ENCODE results near the gene CAP2.
"Not testable (repeated sequence)": the region's sequence is repeated elsewhere in the genome, so short reads cannot be mapped to it uniquely, and the experiment has no call there.

The CAP2 gene

DNA sequence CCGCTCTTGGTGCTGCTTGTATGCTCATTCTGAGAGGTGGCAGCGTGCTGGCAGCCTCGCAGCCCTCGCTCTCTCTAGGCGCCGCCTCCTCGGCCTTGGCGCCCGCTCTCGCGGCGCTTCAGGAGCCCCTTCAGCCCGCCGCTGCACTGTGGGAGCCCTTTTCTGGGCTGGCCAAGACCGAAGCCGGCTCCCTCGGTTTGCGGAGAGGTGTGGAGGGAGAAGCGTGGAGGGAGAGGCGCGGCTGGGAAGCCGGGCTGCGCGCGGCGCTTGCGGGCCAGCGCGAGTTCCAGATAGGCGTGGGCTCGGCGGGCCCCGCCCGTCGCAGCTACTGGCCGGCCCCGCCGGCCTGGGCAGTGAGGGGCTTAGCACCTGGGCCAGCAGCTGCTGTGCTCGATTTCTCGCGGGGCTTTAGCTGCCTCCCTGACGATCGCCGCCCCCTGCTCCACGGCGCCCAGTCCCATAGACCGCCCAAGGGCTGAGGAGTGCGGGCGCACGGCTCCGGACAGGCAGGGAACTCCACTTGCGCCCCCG lies 187.2 kb downstream of the CAP2 start:
- DNase-seq (ENCODE audit: low read depth): no peak

GRCh38 chr6:17581282-17581681 lies 187.9 kb downstream of the CAP2 start:
- DNase-seq (ENCODE audit: low read depth): not testable (repeated sequence)

DNA sequence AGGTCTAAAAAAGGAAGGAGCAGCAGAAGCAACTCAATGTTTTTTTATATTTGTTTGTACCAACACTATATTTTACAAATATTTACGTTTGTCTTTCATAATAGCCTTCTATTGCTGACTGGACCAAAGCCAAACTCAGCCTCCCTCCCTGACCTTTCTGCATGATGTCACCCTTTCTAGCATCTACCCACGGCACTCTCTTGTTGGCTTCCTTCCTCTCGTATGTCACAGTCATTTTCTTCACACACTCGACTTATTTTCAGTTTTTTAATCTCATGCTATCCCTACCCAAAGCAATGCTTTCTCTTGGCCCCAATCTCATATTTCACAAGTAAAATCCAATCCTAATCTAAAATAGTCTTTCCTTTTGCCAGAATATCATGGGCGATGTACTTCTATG lies 190.4 kb downstream of the CAP2 start:
- no peak for DNase-seq (ENCODE audit: low read depth)

- peak; percentile 58 for DNase-seq (ENCODE audit: low read depth)
These were observed 190.9 kb downstream of the CAP2 start for GRCh38 chr6:17584241-17584803.

DNA sequence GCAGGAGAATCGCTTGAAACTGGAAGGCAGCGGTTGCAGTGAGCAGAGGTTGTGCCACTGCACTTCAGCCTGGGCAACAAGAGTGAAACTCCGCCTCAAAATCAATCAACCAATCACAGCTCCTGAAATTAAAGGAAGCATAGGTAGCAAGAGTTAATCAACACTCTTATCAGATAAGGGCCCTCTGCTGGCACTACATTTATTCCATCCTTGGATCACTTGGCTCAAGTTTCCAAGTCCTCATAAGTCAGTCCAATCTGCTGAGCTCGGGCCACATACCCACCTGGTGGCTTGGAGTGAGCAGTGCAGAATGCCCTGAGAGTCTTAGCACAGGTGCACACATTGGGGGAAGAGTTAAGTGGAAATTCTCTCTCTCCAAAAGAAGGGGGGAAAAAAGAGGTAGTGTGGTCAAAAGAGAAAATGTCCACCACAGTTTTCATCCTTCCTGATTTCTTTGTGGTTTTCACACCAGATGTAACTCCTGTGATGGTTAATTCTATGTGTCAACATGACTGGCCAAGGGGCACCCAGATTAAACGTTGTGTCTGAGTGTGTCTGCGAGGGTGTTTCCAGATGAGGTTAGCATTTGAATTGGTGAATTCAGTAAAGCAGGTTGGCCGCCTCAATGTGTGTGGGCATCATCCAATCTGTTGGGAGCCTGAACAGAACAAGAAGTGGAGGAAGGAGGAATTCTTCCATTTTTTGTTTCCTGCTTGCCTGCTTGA lies 192.5 kb downstream of the CAP2 start:
- no peak for DNase-seq (ENCODE audit: low read depth)

GRCh38 chr6:17586623-17587022 lies 193.2 kb downstream of the CAP2 start:
- DNase-seq (ENCODE audit: low read depth): not testable (repeated sequence)

- no peak for DNase-seq (ENCODE audit: low read depth)
These were observed 194.6 kb downstream of the CAP2 start for GRCh38 chr6:17588011-17588410.

DNA sequence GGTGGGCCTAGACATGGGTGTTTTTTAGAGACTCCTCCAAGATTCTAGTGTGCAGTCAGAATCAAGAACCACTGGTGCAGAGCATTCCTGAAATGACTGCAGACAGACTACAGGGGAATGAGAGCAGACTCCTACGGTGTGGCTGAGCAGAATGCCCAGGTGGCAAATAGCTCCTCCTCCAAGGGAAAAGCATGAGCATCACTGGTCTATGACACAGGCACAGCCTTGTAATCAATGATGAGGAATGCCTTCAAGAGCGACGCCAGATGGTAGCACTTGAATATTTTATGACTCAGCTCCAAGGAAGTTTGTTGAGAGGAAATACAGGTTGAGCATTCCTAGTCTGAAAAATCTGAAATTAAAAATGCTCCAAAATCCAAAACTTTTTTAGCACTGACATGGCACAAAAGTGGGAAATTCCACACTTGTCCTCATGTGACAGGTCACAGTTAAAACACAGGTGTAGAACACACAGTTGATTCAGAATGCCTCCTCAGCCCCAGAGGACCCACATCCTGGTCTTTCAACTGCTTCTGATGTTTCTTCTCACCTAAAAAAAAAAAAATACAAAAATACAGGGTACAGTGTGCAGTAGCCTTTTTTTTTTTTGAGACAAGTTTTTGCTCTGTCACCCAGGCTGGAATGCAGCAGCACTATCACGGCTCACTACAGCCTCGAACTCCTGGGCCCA lies 196.2 kb downstream of the CAP2 start:
- DNase-seq (ENCODE audit: low read depth): peak; percentile 92

- no peak for DNase-seq (ENCODE audit: low read depth)
These were observed 197.9 kb downstream of the CAP2 start for GRCh38 chr6:17591287-17591686.

GRCh38 chr6:17593246-17593645 lies 199.9 kb downstream of the CAP2 start:
- DNase-seq (ENCODE audit: low read depth): no peak

DNA sequence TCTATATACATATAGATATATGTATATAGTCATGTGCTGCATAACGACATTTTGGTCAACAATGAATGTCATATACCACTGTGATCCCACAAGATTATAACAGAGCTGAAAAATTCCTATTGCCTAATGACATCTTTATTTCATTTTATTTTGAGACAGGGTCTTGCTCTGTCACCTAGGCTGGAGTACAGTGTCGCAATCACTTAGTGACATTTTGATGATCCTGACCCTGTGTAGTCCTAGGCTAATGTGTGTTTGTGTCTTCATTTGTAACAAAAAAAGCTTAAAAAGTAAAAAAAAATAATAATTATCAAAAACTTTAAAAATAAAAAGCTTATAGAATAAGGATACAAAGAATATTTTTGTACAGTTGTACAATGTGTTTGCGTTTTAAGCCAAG lies 202.7 kb downstream of the CAP2 start:
- no peak for DNase-seq (ENCODE audit: low read depth)

GRCh38 chr6:17599877-17600526 lies 206.6 kb downstream of the CAP2 start, which contains the start of gene FAM8A1:
Gene FAM8A1 (plus strand): TSS chr6:17600302. CDS start chr6:17600410, 108 bp downstream.
- peak; percentile 65 for DNase-seq (ENCODE audit: low read depth)

- no peak for DNase-seq (ENCODE audit: low read depth)
These were observed 207.4 kb downstream of the CAP2 start for GRCh38 chr6:17600527-17601385.

DNA sequence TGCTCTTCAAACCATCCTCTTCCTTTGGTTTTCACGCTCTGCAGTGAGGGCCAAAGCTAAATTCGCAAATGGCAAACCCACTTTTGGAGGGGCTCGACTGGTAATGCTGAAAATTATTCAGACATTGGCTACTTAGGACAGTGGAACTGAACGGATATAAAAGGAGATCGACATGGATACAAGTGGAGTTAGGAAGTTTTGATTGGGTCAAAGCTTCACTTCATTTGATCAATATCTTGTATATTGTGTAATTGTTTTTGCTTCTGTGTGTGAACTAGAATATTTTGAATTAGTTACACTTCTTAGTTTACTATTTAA lies 207.9 kb downstream of the CAP2 start:
- no peak for DNase-seq (ENCODE audit: low read depth)

GRCh38 chr6:17602888-17603287 lies 209.5 kb downstream of the CAP2 start:
- no peak for DNase-seq (ENCODE audit: low read depth)

GRCh38 chr6:17606606-17607005 lies 213.2 kb downstream of the CAP2 start:
- no peak for DNase-seq (ENCODE audit: low read depth)
